Lung (tissue), 12 donors: Measurements from ENCODE around the gene ICE1. TPM values are rescaled to one million over a fixed set of nuclear protein-coding genes. Genes with fewer than 3 reads are reported as not detected.

Source experiments
- ATAC-seq: fragments of 200-7000 bp; cut with Tn5 transposase; one replicate; pipeline ENCODE4 v1.9.1; 2020; ENCODE audit warnings: moderate number of reproducible peaks; ENCODE audit not compliant: insufficient read depth, low FRiP score
- DNase-seq, 3 donors: peaks; one replicate each; pipeline ENCODE4 v3.0.0-alpha.2; 2013 to 2017
- H3K27ac ChIP-seq, 2 donors: one replicate each; pipeline ENCODE4 v1.5.1; 2013; ENCODE audit warnings: mild to moderate bottlenecking in 2 of 2, moderate library complexity in 2 of 2, control low read depth in 1 of 2, inconsistent platforms in 1 of 2, low read depth in 1 of 2, low read length in 1 of 2
- H3K27me3 ChIP-seq, 3 donors: one replicate each; pipeline ENCODE4 v1.5.1; 2013; ENCODE audit warnings: low read length in 2 of 3; ENCODE audit not compliant: control insufficient read depth in 3 of 3, insufficient read depth in 3 of 3
- H3K36me3 ChIP-seq, 4 donors: one replicate each; pipeline ENCODE4 v1.5.1; 2013; ENCODE audit warnings: low read length in 4 of 4, mild to moderate bottlenecking in 1 of 4, moderate library complexity in 1 of 4; ENCODE audit not compliant: control insufficient read depth in 4 of 4, insufficient read depth in 4 of 4
- H3K4me1 ChIP-seq, 5 donors: one replicate each; pipeline ENCODE4 v1.5.1; 2013; ENCODE audit warnings: low read length in 5 of 5, mild to moderate bottlenecking in 2 of 5, moderate library complexity in 1 of 5; ENCODE audit not compliant: control insufficient read depth in 5 of 5, insufficient read depth in 5 of 5
- H3K4me3 ChIP-seq: one replicate; pipeline ENCODE4 v1.5.1; 2013; ENCODE audit warnings: mild to moderate bottlenecking, control low read depth, moderate library complexity
- H3K9ac ChIP-seq, 2 donors: one replicate each; pipeline ENCODE4 v1.5.1; 2013; ENCODE audit warnings: low read length in 2 of 2, control low read depth in 1 of 2; ENCODE audit not compliant: insufficient read depth in 1 of 2
- H3K9me3 ChIP-seq, 4 donors: one replicate each; pipeline ENCODE4 v1.5.1; 2013; ENCODE audit warnings: low read length in 3 of 4, mild to moderate bottlenecking in 1 of 4, moderate library complexity in 1 of 4; ENCODE audit not compliant: control insufficient read depth in 4 of 4, insufficient read depth in 3 of 4
- WGBS, 2 donors: extraction: QIAGEN DNeasy Blood & Tissue Kit; methylation state at CpG; one replicate each; pipeline ENCODE4 v1.1.7; 2013; 5-methylcytosine and 5-hydroxymethylcytosine counted together
- polyA plus RNA-seq, 2 donors: library from polyadenylated mRNA; stranded (reverse); fragments of 200-250 nt; gene quantifications; one replicate each; pipeline ENCODE4 v1.2.1, GENCODE V29; 2013
- total RNA-seq, 2 donors: library from RNA; depleted of rRNA in 1 of 2; stranded (reverse); fragments of >200 nt in 1 of 2; gene quantifications; one replicate each; pipeline ENCODE4 v1.2.1, GENCODE V29; 2014 to 2021
- TF ChIP-seq, protein P1 (sequence below): IDR thresholded peaks from 2 replicates; pipeline ENCODE4 v1.5.1; 2012; ENCODE audit warnings: mild to moderate bottlenecking; ENCODE audit errors: control extremely low read depth, extremely low read depth
- donor health status: control.
- donor health status: control.
- donor health status: Bipolar disorder and iron deficiency.
- donor health status: healthy.
- donor health status: DM: yes; HTN: yes; CAD: no.

Gene ICE1
- total and polyA plus RNA-seq, 4 donors = 4.9 to 33.3 (median 14.8) TPM

DNA sequence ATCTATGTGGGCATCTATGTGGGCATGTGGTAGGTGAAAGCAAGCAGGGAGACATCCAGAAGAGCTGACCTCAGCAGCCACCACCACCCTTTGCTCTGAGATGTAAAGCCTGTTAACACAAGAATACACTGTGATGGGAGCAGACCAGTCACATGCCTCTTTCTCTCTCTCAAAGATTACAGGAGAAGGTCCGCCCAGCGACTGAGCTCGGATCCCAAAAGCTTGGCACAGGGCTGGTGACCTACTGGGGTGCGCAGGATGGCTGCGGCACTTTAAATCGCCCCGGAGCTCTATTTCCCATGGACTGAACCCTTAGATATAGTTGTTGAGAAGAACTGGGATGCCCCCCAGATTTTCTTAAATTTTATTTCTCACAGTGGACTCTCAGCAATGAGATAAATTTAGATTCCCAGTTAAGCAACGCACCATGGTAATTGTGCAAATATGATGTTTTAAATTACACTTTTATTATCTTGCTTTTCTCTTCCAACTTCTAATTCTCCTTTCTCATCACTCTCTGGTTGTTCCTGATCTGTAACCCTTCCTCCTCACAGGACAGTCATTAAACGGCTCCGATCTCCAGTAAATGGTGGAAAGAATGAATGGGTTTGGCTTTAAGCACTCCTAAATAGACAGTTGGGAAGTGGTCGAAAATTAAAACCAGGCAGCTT is 37.7 kb upstream of the ICE1 start:
- 89 to 90% methylated on average over 11 of the region's 11 CpGs for WGBS, 2 donors
- H3K9me3 ChIP-seq = no peaks in the 10 kb centered on the region
- TF ChIP-seq, protein P1, sequence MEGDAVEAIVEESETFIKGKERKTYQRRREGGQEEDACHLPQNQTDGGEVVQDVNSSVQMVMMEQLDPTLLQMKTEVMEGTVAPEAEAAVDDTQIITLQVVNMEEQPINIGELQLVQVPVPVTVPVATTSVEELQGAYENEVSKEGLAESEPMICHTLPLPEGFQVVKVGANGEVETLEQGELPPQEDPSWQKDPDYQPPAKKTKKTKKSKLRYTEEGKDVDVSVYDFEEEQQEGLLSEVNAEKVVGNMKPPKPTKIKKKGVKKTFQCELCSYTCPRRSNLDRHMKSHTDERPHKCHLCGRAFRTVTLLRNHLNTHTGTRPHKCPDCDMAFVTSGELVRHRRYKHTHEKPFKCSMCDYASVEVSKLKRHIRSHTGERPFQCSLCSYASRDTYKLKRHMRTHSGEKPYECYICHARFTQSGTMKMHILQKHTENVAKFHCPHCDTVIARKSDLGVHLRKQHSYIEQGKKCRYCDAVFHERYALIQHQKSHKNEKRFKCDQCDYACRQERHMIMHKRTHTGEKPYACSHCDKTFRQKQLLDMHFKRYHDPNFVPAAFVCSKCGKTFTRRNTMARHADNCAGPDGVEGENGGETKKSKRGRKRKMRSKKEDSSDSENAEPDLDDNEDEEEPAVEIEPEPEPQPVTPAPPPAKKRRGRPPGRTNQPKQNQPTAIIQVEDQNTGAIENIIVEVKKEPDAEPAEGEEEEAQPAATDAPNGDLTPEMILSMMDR = no peak
- no peak overlapping the region for H3K27ac ChIP-seq
- H3K4me1 ChIP-seq = peaks cover 0 to 1% (median 0%) of the 10 kb centered on the region in 5 donors
- ATAC-seq = no peak
- H3K4me3 ChIP-seq = no peak overlapping the region
- no peak overlapping the region for H3K9ac ChIP-seq
- H3K27me3 ChIP-seq = no peaks in the 10 kb centered on the region
- no peak for DNase-seq
- no peaks in the 10 kb centered on the region for H3K36me3 ChIP-seq

DNA sequence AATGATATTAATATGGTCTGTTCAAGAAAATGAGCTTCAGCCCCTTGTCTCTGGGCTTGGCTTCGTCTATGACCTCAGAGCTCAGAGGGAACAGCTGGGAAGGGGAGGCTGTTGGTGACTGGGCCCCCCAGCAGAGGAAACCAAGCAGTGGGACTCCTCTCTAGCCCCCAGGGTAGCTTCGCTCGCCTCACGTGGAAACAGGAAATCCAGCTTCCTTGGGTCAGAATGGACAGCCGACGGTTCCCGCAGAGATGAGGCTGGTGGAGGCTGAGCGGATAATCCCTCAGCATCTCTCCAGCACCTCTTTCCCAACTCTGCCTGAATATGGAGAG is 37.2 kb upstream of the ICE1 start:
- no peak for ATAC-seq
- Histone ChIP-seq H3K4me3 (no peak overlapping the region), H3K4me1 (peaks cover 0 to 1% (median 0%) of the 10 kb centered on the region in 5 donors), H3K27ac (no peak overlapping the region), H3K36me3 (no peaks in the 10 kb centered on the region), H3K27me3 (no peaks in the 10 kb centered on the region), H3K9ac (no peak overlapping the region), H3K9me3 (no peaks in the 10 kb centered on the region)
- WGBS, 2 donors = 38 to 70% methylated on average over 8 of the region's 8 CpGs
- DNase-seq = no peak
- TF ChIP-seq, protein P1 = no peak

DNA sequence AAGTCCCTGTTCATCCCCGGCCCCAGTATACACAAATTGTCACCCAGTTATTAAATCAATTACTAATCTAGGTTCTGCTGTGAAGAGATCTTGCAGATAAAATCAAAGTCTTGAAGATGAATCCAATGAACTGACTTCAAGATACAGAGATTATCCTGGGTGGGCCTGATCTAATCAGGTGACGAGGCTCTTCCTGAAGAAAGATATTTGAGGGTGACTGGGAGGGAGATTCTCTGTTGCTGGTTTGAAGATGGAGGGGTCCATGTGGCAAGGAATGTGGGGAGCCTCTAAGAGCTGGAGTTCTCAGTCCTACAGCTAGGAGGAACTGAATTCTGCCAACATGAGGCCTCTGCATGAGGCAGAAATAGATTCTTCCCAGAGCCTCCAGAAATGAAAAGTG is 36.1 kb upstream of the ICE1 start:
- no peak for DNase-seq
- Histone ChIP-seq H3K27me3 (no peaks in the 10 kb centered on the region), H3K36me3 (no peaks in the 10 kb centered on the region), H3K9me3 (no peaks in the 10 kb centered on the region), H3K9ac (no peak overlapping the region), H3K4me3 (no peak overlapping the region), H3K4me1 (peaks cover 0 to 1% (median 0%) of the 10 kb centered on the region in 5 donors), H3K27ac (no peak overlapping the region)
- TF ChIP-seq, protein P1 = no peak
- WGBS, 2 donors = 86 to 93% methylated on average over 2 of the region's 2 CpGs
- ATAC-seq = no peak

DNA sequence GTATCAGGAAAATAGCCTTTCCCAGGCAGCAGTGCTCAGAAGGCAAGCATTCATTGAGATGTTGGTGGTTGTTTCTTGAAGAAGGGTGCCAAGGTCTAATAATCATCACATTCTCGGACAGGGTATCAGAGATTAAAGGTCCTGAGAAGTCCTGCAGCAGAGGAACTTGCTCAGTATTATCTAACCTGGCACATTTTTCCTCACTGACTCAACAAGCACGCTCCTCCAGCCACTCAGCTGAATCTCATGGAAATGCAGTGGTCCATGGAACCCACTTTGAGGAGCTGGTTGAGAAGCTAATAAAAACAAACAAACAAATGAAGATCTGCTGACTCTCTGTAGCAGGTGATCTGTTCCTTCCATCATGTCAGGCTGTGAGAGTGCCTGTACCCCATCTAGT is 35.3 kb upstream of the ICE1 start:
- no peak for DNase-seq
- Histone ChIP-seq H3K4me1 (peaks cover 0 to 1% (median 0%) of the 10 kb centered on the region in 5 donors), H3K27me3 (no peaks in the 10 kb centered on the region), H3K27ac (no peak overlapping the region), H3K36me3 (no peaks in the 10 kb centered on the region), H3K9me3 (no peaks in the 10 kb centered on the region), H3K9ac (no peak overlapping the region), H3K4me3 (no peak overlapping the region)
- no peak for ATAC-seq
- WGBS, 2 donors = 83 to 89% methylated on average over 2 of the region's 2 CpGs
- TF ChIP-seq, protein P1 = no peak
